H1 (cell line): Measurements from ENCODE around the gene VWA1. TPM values are rescaled to one million over a fixed set of nuclear protein-coding genes. Genes with fewer than 3 reads are reported as not detected.
"Not testable (repeated sequence)": the region's sequence is repeated elsewhere in the genome, so short reads cannot be mapped to it uniquely, and the experiment has no call there.

Experiments used
- CTCF ChIA-PET: fragments of 300-600 bp; sonication (Branson Sonifier 250); formaldehyde crosslinking; loops from one replicate; lab custom pipeline; 2021; ENCODE audit not compliant: partially characterized antibody; lab: Charles Lee
- POLR2A ChIA-PET: fragments of 300-600 bp; sonication (Branson Sonifier 250); formaldehyde crosslinking; loops from one replicate; lab custom pipeline; 2021; ENCODE audit warnings: inconsistent platforms; ENCODE audit not compliant: partially characterized antibody; lab: Charles Lee
- DNase-seq, 2 experiments: peaks; one replicate each; pipeline versions ENCODE4 v3.0.0 to v3.0.0-alpha.2; 2010 to 2022; ENCODE audit warnings: low spot score in 2 of 2, low read depth in 1 of 2, mixed read lengths in 1 of 2
- FAIRE-seq: peaks from 2 replicates; lab custom pipeline; 2011; peaks lifted over from hg19 to GRCh38; lab: Jason Lieb, UNC
- H2AFZ ChIP-seq: 2 replicates; pipeline ENCODE4 v1.8.1; 2012; ENCODE audit warnings: low read length, inconsistent platforms
- H2AK5ac ChIP-seq: 2 replicates; pipeline ENCODE4 v1.6.1; 2013; ENCODE audit warnings: low read depth, low read length
- H2BK120ac ChIP-seq: replicated peaks from 2 replicates; pipeline ENCODE3; 2013; ENCODE audit warnings: low read depth, low read length, inconsistent platforms
- H2BK12ac ChIP-seq: 2 replicates; pipeline ENCODE4 v1.6.1; 2013; ENCODE audit warnings: low read depth, low read length
- H2BK15ac ChIP-seq: 2 replicates; pipeline ENCODE4 v1.6.1; 2013; ENCODE audit warnings: low read length
- H2BK20ac ChIP-seq: 2 replicates; pipeline ENCODE4 v1.6.1; 2013; ENCODE audit warnings: low read length
- H2BK5ac ChIP-seq: 2 replicates; pipeline ENCODE4 v1.6.1; 2013; ENCODE audit warnings: low read depth, low read length
- H3K14ac ChIP-seq: 2 replicates; pipeline ENCODE4 v1.6.1; 2013; ENCODE audit warnings: inconsistent platforms; ENCODE audit not compliant: insufficient read length
- H3K18ac ChIP-seq: 2 replicates; pipeline ENCODE4 v1.6.1; 2013; ENCODE audit warnings: low read length; ENCODE audit errors: extremely low read depth
- H3K23ac ChIP-seq: 2 replicates; pipeline ENCODE4 v1.6.1; 2013; ENCODE audit warnings: inconsistent platforms; ENCODE audit not compliant: insufficient read length
- H3K23me2 ChIP-seq: 2 replicates; pipeline ENCODE4 v1.6.1; 2013; ENCODE audit warnings: low read depth, low read length
- H3K27ac ChIP-seq: 2 replicates; pipeline ENCODE4 v1.6.1; 2011; ENCODE audit warnings: low read depth, low read length, inconsistent platforms
- H3K27me3 ChIP-seq, 4 experiments: replicated peaks in 1 of 4; 1 replicate in 1 of 4; 2 replicates in 3 of 4; pipeline versions ENCODE4 v1.6.1 to v1.8.1; 2011 to 2013; ENCODE audit warnings: low read length in 3 of 4, mild to moderate bottlenecking in 3 of 4, inconsistent platforms in 2 of 4, mixed read lengths in 2 of 4, moderate library complexity in 1 of 4; ENCODE audit not compliant: control insufficient read depth in 3 of 4, insufficient read depth in 3 of 4; ENCODE audit errors: extremely low read depth in 1 of 4
- H3K36me3 ChIP-seq, 4 experiments: 2 replicates each; pipeline versions ENCODE4 v1.6.1 to v1.8.1; 2011 to 2013; ENCODE audit warnings: mild to moderate bottlenecking in 4 of 4, low read length in 3 of 4, moderate library complexity in 2 of 4, control low read depth in 1 of 4, inconsistent platforms in 1 of 4; ENCODE audit not compliant: insufficient read depth in 4 of 4, control insufficient read depth in 2 of 4
- H3K4ac ChIP-seq: replicated peaks from 2 replicates; pipeline ENCODE3; 2013; ENCODE audit warnings: low read length, low read depth, mixed read lengths, inconsistent platforms; ENCODE audit not compliant: insufficient read length
- H3K4me1 ChIP-seq, 4 experiments: replicated peaks in 1 of 4; 1 replicate in 1 of 4; 2 replicates in 3 of 4; pipeline versions ENCODE4 v1.6.1 to v1.8.1; 2011 to 2013; ENCODE audit warnings: low read length in 3 of 4, inconsistent platforms in 2 of 4, mixed read lengths in 1 of 4; ENCODE audit not compliant: insufficient read depth in 4 of 4, control insufficient read depth in 3 of 4
- H3K4me2 ChIP-seq, 2 experiments: 2 replicates each; pipeline versions ENCODE4 v1.6.1 to v1.8.1; 2011 to 2013; ENCODE audit warnings: low read depth in 2 of 2, low read length in 2 of 2, control low read depth in 1 of 2, inconsistent platforms in 1 of 2, mild to moderate bottlenecking in 1 of 2; ENCODE audit not compliant: insufficient read depth in 1 of 2
- H3K4me3 ChIP-seq, 4 experiments: fragments of 200-600, 300-600 bp in 1 of 4; sonication (generic), shearing (Covaris generic), sonication (Bioruptor Twin) in 1 of 4; 2 replicates each; pipeline versions ENCODE4 v1.5.1 to v1.8.1; 2011 to 2016; ENCODE audit warnings: low read length in 4 of 4, low read depth in 3 of 4, control low read depth in 2 of 4, inconsistent platforms in 2 of 4, mild to moderate bottlenecking in 2 of 4, mixed read lengths in 1 of 4, moderate library complexity in 1 of 4; ENCODE audit not compliant: insufficient read depth in 2 of 4; ENCODE audit errors: extremely low read depth in 1 of 4
- H3K56ac ChIP-seq: replicated peaks from 2 replicates; pipeline ENCODE3; 2013; ENCODE audit warnings: low read depth, mild to moderate bottlenecking, mixed read lengths, low read length, inconsistent platforms; ENCODE audit not compliant: insufficient read length
- H3K79me1 ChIP-seq: 2 replicates; pipeline ENCODE4 v1.6.1; 2013; ENCODE audit warnings: low read depth, low read length, control low read depth
- H3K79me2 ChIP-seq, 2 experiments: 2 replicates each; pipeline versions ENCODE4 v1.6.1 to v1.8.1; 2012 to 2013; ENCODE audit warnings: low read length in 2 of 2, mild to moderate bottlenecking in 2 of 2, inconsistent platforms in 1 of 2; ENCODE audit not compliant: insufficient read depth in 2 of 2, control insufficient read depth in 1 of 2
- H3K9ac ChIP-seq, 4 experiments: replicated peaks in 1 of 4; 1 replicate in 1 of 4; 2 replicates in 3 of 4; pipeline versions ENCODE4 v1.6.1 to v1.8.1; 2011 to 2013; ENCODE audit warnings: low read depth in 3 of 4, low read length in 3 of 4, control low read depth in 2 of 4, mild to moderate bottlenecking in 2 of 4, moderate library complexity in 2 of 4, inconsistent platforms in 1 of 4; ENCODE audit errors: extremely low read depth in 1 of 4
- H3K9me3 ChIP-seq, 2 experiments: 2 replicates each; pipeline versions ENCODE4 v1.6.1 to v1.8.1; 2012 to 2013; ENCODE audit warnings: mild to moderate bottlenecking in 2 of 2, moderate library complexity in 2 of 2, control low read depth in 1 of 2, inconsistent platforms in 1 of 2, low read depth in 1 of 2, low read length in 1 of 2, mixed read lengths in 1 of 2; ENCODE audit not compliant: insufficient read depth in 2 of 2
- H4K20me1 ChIP-seq, 2 experiments: replicated peaks in 1 of 2; 2 replicates each; pipeline versions ENCODE3 to v1.8.1; 2011 to 2013; ENCODE audit warnings: inconsistent platforms in 2 of 2, low read length in 2 of 2, mild to moderate bottlenecking in 1 of 2; ENCODE audit not compliant: insufficient read depth in 2 of 2, control insufficient read depth in 1 of 2
- H4K5ac ChIP-seq: 2 replicates; pipeline ENCODE4 v1.6.1; 2013; ENCODE audit warnings: low read length, low read depth, mixed read lengths, inconsistent platforms; ENCODE audit not compliant: insufficient read length
- H4K8ac ChIP-seq: 2 replicates; pipeline ENCODE4 v1.8.0; 2013; ENCODE audit warnings: mild to moderate bottlenecking, moderate library complexity, low read length, inconsistent platforms; ENCODE audit not compliant: insufficient read depth; ENCODE audit errors: extremely low read depth
- H4K91ac ChIP-seq: replicated peaks from 2 replicates; pipeline ENCODE3; 2013; ENCODE audit warnings: low read length, mixed read lengths, inconsistent platforms; ENCODE audit not compliant: insufficient read length
- WGBS, 2 experiments: shearing (Covaris generic) in 1 of 2; methylation state at CpG; one replicate each; pipeline versions ENCODE4 v1.1.6 to v1.1.7; 2013 to 2015; ENCODE audit warnings: low lambda C conversion rate in 2 of 2, mixed read lengths in 2 of 2, inconsistent platforms in 1 of 2, low coverage in 1 of 2, missing lambda C conversion rate in 1 of 2; ENCODE audit not compliant: insufficient replicate concordance in 2 of 2, insufficient coverage in 1 of 2, insufficient read length in 1 of 2; ENCODE audit errors: extremely low coverage in 1 of 2, missing lambda C conversion rate in 1 of 2; 5-methylcytosine and 5-hydroxymethylcytosine counted together
- polyA plus RNA-seq, 7 experiments: library from polyadenylated mRNA; depleted of rRNA in 3 of 7; stranded (reverse) in 5 of 7; unstranded in 2 of 7; fragments of >200 nt in 5 of 7; fragments of 200-250 nt in 2 of 7; gene quantifications; 1 replicate in 5 of 7; 2 replicates in 1 of 7; 4 replicates in 1 of 7; pipeline versions ENCODE4 v1.2.1 to v1.2.3, GENCODE V29; 2011 to 2013; ENCODE audit warnings: missing spikeins in 2 of 7, mixed read lengths in 2 of 7
- total RNA-seq: library from RNA; stranded (reverse); fragmentation: NEBNext Ultra II Directional; extraction: Animal tissue kit (Norgen Biotek cat#: 25700); gene quantifications from 2 replicates; pipeline ENCODE4 v1.2.1, GENCODE V29; 2021

The VWA1 gene
- total and polyA plus RNA-seq, 2 of the 8 experiments (the other 6 are each of a cell fraction or from before 2014, with no cell fraction given): 16.0 to 36.6 TPM

DNA sequence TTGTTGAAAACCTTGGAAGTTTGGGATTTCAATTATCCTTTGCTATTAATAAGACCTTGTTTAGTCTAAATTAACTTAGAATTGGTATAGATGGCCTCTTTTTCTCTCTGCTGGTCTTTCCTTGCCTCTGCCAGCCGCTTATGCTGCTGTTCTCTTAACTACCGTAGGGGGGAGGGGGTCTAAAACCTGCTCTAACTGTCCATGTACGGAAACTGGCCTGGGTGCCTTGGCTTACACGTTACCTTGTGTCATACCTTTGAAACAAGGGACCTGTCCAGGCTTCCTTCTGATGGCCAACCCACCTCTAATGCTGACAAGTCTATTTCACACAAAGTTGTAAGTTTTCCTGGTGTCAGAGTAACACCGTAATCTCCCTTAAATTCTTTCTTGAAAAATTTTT is 18.1 kb upstream of the VWA1 start:
- not testable (repeated sequence) for H3K56ac ChIP-seq, FAIRE-seq, H2AFZ ChIP-seq

More for the DNA sequence above, 18.1 kb upstream of the VWA1 start:
- H3K9ac ChIP-seq, H3K4ac ChIP-seq, H2BK120ac ChIP-seq, H2BK20ac ChIP-seq, H3K79me2 ChIP-seq, H4K8ac ChIP-seq, H3K4me3 ChIP-seq, H2AK5ac ChIP-seq, H3K79me1 ChIP-seq, H3K23me2 ChIP-seq, H3K14ac ChIP-seq, H3K18ac ChIP-seq, H4K91ac ChIP-seq, H3K36me3 ChIP-seq, H3K23ac ChIP-seq, H2BK5ac ChIP-seq, H4K5ac ChIP-seq, H3K9me3 ChIP-seq, H3K27me3 ChIP-seq, H3K27ac ChIP-seq, H4K20me1 ChIP-seq, H2BK15ac ChIP-seq, DNase-seq, H3K4me2 ChIP-seq, H2BK12ac ChIP-seq: not testable (repeated sequence)
- H3K4me1 ChIP-seq: peaks cover 0 to 24% (median 19%) of the 10 kb centered on the region in 4 experiments; a peak in 6 of 7 replicates
- WGBS, 2 experiments: 90% methylated on average over 5 of the region's 5 CpGs; no CpG with 5 or more reads in 1 of the 2 experiments
- POLR2A ChIA-PET: interaction anchor here (1.2 to 1.7 kb wide), 3 partner anchors 10 to 21 kb away, joined by 3 to 6 read pairs (median 3); no protein-coding TSS in a partner anchor
- CTCF ChIA-PET: interaction anchor here (1.3 to 1.6 kb wide), 2 partner anchors 8 to 13 kb away, joined by 5 read pairs; no protein-coding TSS in a partner anchor
